T-helper 22 cell (primary cell): ENCODE measurements around the gene AKR1C1.
"Not testable (repeated sequence)": the region's sequence is repeated elsewhere in the genome, so short reads cannot be mapped to it uniquely, and the experiment has no call there.

Source experiments
- DNase-seq: peaks from one replicate; pipeline ENCODE4 v3.0.0-alpha.2; 2020; ENCODE audit warnings: low read depth

The AKR1C1 gene

GRCh38 chr10:4947635-4948596 is 15.3 kb upstream of the AKR1C1 start:
- DNase-seq, result no peak

DNA sequence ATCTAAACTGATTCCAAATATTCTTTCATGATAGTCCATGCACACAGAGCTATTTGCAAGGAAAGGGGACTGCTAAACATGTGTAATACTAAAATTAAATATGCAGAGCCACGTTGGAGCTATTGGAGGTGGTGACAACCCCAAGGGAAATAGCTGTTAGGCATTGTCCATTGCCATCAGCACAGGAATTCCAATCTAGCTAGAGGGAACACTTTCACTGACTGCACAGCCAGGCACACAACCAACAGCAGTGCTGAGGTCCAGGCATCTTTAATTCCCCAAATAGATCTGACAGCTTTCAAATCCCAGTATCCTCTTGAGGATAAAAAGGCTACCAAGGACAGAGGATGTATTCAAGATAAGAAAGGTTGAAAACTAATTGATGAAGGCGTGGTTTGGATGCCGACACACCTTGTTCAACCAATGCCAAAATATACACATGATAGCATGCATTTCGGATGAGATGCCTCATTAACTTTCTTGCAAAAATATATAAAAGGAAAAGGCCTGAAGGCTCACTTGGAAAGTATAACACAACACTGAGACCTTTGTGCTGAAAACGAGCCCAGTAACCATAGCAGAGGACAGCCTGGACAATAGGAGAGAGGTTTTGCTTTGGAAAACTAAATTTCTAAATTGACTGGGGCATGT is 11.6 kb upstream of the AKR1C1 start:
- DNase-seq, result not testable (repeated sequence)

DNA sequence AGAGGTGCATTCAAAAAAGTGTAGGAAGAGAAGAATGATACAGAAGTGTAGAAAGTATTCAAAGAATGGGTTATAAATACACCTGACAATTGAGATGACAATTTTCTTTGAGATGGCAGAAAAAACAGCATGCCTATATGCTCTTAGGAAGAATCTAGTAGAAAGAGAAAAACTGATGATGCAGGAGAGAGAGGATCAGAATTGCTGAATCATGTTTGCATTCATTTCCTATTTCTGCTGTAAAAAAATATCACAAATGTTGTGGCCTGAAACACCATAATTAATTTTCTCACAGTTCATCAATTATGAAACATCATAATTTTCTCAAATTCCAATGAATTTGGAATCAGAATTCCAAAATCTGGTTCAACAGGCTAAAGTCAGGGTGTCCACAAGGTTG is 9.8 kb upstream of the AKR1C1 start:
- DNase-seq, result no peak

DNA sequence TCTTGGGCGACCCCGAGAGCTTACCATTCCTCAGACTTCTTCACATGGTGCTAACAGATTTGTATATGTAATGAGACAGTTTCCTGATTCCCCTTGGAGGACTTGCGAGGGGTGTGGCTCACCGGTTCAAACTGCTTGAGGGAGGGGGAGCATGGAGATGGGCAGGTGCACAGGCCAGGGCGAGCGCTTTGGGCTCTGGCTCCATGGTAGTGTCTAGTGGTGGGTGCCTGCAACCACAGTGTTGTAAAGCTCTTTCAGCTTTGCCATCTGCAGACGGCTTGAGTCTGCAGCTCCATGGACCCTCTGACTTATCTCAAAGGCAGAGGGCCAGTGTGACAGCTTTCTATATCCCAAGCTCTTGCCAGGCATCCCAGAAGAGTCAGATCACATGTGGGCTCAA is 7.1 kb upstream of the AKR1C1 start:
- DNase-seq, result not testable (repeated sequence)

- DNase-seq, result not testable (repeated sequence)
These were observed 6.1 kb upstream of the AKR1C1 start for GRCh38 chr10:4956955-4957645.

DNA sequence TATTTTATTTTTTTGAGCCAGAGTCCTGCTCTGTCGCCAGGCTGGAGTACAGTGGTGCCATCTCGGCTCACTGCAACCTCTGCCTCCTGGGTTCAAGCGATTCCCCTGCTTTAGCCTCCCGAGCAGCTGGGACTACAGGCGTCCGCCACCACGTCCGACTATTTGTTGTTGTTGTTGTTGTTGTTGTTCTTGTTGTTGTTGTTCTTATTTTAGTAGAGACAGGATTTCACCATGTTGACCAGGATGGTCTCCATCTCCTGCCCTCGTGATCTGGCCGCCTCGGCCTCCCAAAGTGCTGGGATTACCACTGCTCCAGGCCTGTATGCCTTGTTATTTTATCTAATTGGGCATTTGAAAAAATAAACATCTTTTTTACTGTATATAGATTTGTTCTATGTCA is 1.7 kb upstream of the AKR1C1 start:
- not testable (repeated sequence) for DNase-seq

- not testable (repeated sequence) for DNase-seq
These were observed 907 bp upstream of the AKR1C1 start for GRCh38 chr10:4962308-4962707.

DNA sequence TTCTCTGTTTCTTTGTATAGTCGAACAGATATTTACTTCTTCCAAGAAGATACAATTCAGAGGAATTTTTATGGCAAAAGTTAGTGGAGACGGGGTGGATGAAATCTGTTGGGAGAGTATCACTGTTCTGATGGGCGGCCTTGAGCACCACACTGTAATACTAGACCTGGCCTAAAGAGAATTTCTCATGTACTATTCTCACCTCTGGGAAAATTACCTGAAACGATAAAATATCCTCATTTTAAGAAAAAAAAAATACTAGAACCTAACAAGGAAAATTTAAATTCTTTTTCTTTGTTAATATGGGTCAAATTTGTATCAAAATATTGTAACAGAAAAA is 570 bp downstream of the AKR1C1 start:
- DNase-seq, result not testable (repeated sequence)

DNA sequence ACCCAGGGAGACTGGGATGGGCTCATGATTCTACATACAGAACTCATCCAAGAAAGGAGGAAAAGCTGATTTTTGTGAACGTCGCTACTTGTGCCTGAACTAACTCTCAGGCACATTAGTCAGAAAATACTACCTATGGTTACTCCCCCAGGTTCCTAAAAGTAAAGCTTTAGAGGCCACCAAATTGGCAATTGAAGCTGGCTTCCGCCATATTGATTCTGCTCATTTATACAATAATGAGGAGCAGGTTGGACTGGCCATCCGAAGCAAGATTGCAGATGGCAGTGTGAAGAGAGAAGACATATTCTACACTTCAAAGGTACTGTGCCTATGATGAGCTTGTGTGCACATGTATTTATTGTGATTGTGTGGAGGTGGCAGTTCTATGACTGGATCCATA is 2.5 kb downstream of the AKR1C1 start:
- DNase-seq, result not testable (repeated sequence)

DNA sequence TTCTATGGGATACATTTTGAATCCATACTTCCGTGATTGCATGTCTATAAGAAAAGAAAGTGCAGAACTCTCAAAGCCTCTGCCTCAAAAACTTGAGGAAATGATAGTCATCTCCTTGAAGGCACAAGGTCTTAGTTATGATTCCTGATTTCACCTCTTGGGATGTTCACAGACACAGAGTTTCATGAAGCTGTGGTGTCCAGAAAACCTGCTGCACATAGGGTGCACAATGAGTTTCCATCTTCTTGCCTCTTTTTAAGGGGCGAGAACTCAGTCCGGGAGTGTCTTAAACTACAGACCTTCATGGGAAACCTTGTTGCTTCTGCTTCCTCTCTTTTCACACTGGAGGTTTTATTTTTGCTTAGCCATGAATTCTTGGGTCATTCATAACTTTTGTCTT is 4.0 kb downstream of the AKR1C1 start:
- DNase-seq, result not testable (repeated sequence)

- not testable (repeated sequence) for DNase-seq
These were observed 6.1 kb downstream of the AKR1C1 start for GRCh38 chr10:4969289-4969688.

DNA sequence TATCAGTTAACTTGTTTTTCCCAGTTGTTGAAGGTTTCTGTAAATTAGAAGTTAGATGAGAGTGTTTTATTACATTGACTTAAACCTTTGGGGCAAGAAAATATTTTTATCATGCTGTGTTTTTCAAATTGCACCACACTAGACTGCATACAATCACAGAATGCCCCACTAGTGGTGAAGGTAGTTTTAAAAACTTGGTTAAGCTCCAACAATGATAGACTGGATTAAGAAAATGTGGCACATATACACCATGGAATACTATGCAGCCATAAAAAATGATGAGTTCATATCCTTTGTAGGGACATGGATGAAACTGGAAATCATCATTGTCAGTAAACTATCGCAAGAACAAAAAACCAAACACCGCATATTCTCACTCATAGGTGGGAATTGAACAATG is 7.1 kb downstream of the AKR1C1 start:
- DNase-seq, result not testable (repeated sequence)

DNA sequence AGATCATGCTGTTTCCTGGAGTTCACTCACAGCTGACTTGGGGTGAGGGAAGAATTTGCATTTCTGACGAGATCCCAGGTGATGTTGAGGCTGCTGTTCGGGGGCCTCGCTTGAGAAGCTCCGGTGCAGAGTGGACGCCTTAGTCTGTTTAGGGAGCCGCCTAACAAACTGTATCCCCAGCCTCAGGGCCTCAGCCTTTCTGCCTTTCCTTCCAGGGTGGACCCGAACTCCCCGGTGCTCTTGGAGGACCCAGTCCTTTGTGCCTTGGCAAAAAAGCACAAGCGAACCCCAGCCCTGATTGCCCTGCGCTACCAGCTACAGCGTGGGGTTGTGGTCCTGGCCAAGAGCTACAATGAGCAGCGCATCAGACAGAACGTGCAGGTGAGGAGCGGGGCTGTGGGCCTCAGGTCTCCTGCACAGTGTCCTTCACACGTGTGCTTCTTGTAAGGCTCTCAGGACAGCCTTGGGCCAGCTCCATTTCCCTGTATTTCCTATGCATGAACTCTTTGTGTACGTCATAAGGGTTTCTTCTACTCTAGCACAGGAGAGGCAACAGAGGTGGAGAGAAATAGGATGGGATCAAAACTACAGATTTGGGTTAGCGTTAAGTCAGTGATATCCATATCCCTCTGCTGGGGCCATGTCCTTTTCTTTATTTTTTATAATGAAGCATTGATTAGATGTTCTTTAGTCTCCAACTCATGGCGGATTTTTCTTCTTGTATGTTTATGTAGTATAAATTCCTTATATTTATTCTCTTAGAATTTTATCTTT is 9.3 kb downstream of the AKR1C1 start:
- not testable (repeated sequence) for DNase-seq

DNA sequence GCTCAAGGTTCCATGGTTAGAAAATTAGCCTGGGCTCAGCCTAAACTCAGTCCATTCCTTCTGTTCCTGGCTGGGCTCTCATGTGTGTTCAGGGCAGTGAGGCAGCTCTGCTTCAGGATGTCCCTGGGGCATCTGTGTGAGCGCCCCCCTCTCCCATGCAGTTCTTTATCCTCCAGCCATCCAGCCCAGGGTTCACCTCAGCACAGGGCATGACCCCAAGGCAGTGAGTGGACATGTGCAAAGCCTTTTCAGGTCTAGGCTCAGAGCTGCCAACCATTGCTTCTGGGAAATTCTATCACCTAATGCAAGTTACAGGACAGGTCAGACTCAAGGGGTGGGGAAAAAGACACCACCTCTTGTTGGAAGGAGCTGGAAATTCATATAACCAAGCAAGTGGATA is 10.1 kb downstream of the AKR1C1 start:
- DNase-seq, result not testable (repeated sequence)

DNA sequence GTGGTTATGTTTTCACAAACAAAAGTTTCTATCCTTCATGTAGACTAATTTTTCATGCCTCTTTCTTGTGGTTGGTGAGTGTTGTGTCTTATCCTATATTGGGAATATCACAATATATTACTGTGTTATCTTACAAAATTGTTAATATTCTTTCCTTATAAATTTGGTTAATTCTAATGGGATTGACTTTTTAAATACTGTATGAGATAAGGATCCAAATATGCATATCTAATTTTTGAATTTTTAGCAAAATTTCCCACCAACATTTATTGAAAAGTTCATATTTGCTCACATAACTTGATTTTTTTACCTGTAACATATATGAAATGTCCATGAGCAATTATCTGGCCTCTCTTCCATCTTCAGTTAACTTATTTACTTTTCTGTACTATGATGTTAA is 11.2 kb downstream of the AKR1C1 start:
- not testable (repeated sequence) for DNase-seq

- no peak for DNase-seq
These were observed 13.8 kb downstream of the AKR1C1 start for GRCh38 chr10:4977025-4977424.

DNA sequence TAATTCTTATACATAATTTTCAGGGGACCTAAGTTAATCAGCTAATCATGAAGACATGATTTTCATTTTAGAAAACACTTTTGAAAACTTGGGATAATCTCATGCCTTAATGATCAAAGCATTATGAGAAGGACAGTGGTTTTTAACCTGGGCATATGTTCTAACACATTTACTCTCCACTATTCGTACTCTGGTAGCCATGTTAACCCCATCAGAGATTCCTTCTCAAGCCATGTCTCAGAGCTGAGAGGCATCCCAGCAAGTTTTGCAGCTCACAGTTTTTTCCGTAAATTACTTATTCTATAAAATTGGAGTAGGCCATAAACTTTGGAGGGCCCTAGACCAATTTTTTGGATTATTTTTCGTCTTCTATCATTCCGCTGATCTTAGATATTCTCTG is 15.7 kb downstream of the AKR1C1 start:
- no peak for DNase-seq

GRCh38 chr10:4980793-4981192 is 17.6 kb downstream of the AKR1C1 start:
- no peak for DNase-seq

GRCh38 chr10:4981722-4982471 is 18.7 kb downstream of the AKR1C1 start:
- DNase-seq, result no peak

DNA sequence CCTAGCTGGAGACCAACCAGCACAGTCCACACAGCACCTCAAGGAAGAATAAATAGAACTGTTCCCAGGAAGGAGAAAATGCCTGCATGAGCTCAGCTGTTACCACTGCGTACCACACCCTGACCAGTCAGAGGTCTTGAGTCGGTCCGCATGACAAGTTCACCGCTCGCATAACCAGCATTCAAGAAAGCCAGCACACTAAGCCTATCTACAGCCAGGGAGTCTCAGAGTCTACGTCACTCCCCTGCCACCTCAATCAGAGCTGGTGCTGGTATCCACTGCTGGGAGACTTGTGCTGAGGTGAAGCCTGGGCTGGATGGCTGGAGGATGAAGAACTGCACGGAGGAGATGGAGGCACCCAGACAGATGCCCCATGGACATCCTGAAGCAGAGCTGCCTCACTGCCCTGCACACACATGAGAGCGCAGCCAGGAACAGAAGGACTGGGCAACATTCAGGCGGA is 19.6 kb downstream of the AKR1C1 start:
- no peak for DNase-seq

- no peak for DNase-seq
These were observed 20.5 kb downstream of the AKR1C1 start for GRCh38 chr10:4983615-4984216.
